ENCODE results near the gene MAPRE2.
"Not testable (repeated sequence)": the region's sequence is repeated elsewhere in the genome, so short reads cannot be mapped to it uniquely, and the experiment has no call there.

The MAPRE2 gene

DNA sequence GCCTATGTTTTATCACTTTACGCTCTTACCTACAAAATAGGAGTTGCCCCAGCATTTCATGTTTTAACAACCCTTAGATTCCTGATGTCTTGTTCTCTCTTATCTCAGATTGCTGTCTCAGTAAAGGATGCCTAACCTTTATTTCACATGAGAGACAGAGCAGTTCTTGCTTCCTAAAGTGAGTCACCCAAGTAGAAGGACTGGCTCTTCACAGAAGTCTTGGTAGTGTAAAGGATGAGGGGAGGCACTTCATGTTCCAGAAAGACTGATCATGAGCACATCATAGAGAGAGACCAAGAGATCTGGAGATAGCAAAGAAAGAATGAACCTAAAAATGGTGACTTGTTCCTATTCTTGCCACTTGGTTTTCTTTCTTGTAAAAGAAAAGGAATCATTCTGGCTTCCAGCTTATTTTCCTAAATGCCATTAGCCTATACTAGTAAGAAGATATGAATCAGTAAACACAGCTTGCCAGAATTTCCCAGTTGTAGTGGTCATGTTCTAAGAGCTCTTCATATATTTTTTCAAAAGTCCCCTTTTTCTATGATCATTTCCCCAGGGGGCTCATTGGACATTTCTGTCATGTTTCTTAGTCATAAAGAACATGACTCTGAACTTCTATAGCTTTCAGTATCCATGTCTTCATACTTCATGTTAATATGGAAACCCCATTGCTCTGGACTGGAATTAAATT lies 54.9 kb downstream of the MAPRE2 start:
- no peak for DNase-seq

DNA sequence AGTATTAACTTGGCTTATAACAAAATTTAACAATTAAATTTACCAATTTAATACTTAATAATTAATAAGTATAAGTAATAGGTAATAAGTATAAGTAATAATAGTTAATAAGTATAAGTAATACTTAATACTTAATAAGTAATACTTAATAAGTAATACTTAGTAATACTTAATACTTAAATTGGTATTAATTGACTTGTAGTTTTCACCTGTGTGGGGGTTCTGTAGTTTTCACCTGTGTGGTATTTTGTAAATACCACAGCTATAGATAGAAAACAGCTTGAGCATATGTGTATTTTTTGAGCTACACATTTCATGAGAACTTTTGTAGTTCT lies 55.4 kb downstream of the MAPRE2 start:
- DNase-seq = no peak

GRCh38 chr18:35097195-35097594 lies 56.0 kb downstream of the MAPRE2 start:
- no peak for DNase-seq

DNA sequence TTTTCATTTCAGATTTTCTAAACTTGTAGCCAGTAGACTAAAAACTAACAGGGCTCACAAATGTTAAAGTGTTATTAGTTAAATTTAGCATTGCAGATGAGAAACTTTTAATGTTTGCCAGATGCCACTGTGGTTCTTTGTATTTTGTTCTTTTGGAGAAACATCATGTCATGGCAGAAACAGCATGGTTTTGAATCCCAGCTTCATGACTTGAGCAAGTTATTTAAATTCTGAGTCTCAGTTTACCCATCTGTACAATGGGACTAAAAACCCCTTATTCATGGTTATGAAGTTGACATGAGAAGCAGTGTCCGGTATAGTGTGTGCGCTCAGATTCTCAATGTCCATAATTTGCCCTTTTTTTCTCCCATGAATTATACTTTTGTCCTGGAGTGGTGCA lies 56.5 kb downstream of the MAPRE2 start:
- no peak for DNase-seq

- DNase-seq = no peak
Measured at GRCh38 chr18:35099911-35100310, 58.7 kb downstream of the MAPRE2 start.

- no peak for DNase-seq
Measured at GRCh38 chr18:35104391-35105051, 63.3 kb downstream of the MAPRE2 start.

- DNase-seq = no peak
Measured at GRCh38 chr18:35106013-35106844, 65.0 kb downstream of the MAPRE2 start.

GRCh38 chr18:35106845-35107148 lies 65.6 kb downstream of the MAPRE2 start:
- no peak for DNase-seq

- DNase-seq = no peak
Measured at GRCh38 chr18:35107216-35107615, 66.0 kb downstream of the MAPRE2 start.

GRCh38 chr18:35108088-35108487 lies 66.9 kb downstream of the MAPRE2 start:
- not testable (repeated sequence) for DNase-seq

DNA sequence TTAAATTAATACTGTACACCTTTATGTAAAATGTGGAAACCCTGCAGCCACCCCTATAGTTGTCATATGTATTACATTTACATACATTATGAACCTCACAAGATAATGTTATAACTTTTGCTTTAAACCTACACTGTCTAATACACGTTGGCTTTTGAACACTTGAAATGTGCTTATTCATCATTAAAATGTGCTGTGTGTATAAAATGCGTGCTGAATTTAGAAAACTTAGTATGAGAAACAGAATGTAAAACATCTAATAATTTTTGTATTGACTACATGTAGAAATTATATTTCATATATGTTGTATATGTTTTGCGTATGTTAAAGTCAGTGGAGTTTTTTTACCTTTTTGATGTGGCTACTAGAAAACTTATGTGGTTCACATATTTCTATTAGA lies 68.8 kb downstream of the MAPRE2 start:
- no peak for DNase-seq

DNA sequence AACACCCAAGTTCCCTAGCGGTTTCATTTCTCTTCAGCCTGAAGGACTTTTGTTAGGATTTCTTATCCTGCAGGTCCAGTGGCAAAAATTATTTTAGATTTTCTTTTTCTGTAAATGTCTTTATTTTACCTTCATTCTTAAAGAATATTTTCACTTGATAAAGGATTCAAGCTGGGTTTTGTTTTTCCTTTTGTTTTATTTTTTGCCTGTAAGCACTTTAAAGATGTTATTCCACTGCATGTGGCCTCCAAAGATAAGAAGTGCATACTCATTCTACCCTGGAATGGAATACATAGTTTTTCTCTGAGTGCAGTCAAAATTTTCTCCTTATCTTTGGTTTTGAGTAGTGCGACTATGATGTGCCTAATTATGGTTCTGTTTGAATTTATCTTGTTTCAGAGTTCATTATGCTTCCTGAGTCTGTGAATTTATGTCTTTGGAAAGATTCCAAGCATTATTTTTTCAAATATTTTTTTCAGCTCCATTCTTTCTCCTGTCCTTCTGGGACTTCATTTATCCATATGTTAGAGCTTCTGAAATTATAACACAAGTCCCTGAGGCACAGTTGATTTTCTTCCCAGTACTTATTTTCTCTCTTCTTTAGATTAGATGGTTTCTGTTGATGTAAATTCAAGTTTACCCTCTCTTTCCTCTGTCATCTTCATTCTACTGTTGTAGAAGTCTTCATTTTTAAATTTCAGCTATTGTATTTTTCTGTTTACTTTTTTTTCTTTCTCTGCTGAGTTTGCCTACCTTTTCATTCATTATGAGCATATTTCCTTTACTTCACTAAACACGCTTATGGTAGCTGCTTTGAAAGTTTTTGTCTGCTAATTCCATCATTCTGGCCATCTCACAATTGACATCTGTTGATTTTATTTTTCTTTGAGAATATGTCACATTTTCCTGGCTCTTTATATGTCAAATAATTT lies 69.6 kb downstream of the MAPRE2 start:
- DNase-seq = no peak

DNA sequence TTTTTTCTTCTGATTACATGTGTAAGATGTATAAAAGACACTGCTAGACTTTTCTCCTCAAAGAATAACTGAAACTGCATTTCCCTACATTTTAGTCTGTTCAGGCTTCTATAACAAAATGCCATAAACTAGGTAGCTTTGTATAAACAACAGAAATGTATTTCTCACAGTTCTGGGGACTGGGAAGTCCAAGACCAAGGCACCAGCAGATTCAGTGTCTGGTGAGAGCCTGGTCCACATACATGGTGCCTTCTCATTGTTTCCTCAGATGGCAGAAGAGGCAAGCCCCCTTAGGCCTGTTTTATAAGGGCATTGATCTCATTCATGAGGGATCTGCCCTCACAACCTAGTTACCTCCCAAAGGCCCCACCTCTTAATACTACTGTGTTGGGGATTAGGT lies 71.5 kb downstream of the MAPRE2 start:
- DNase-seq = no peak

- no peak for DNase-seq
Measured at GRCh38 chr18:35114305-35114704, 73.1 kb downstream of the MAPRE2 start.

DNA sequence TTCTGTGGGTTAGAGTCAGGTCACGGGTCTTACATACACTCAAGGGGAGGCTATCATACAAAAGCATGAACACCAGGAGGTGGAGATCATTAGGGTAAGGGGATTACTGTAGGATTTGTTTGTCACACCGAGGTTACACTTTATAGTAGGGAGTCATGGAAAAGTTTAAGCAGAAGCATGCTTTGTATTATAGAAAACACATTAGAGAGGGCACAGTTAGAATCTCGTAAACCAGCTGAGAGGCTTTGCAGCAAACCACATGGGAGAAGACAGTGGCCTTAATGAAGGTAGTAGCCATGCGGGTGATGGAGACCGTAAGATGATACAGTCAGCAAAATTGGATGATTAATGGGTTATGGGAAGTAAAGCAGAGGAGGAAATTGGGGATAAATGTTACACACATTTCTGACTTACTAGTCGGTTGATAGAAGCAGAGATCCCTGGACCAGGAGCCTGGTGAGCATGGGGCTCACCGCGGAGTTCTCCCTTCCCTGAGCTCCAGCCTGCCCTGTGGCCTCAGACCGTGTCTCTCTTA lies 75.6 kb downstream of the MAPRE2 start:
- no peak for DNase-seq

GRCh38 chr18:35117372-35117771 lies 76.2 kb downstream of the MAPRE2 start:
- DNase-seq = no peak

GRCh38 chr18:35117951-35118411 lies 76.8 kb downstream of the MAPRE2 start:
- no peak for DNase-seq

DNA sequence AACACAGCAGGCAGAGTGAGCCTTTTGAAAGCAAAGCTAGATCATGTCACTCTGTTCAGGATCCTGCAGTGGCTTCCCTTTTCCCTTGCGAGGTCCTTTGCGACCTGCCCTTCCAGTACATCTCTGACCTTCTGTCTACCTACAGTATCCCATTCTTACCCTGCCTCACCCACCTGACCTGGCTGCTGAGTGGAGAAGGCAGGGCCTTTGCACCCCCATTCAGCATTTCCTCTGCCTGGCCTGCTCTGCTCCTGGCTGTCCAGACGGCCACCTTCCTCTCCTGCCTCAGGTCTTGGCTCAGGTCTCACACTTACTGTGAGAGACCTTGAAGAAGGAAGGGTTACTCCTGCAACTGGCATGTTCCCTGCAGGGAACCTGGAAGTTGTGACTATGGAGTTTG lies 77.4 kb downstream of the MAPRE2 start:
- DNase-seq = no peak

GRCh38 chr18:35121038-35121437 lies 79.8 kb downstream of the MAPRE2 start:
- DNase-seq = no peak

- DNase-seq = no peak
Measured at GRCh38 chr18:35121531-35121930, 80.3 kb downstream of the MAPRE2 start.

DNA sequence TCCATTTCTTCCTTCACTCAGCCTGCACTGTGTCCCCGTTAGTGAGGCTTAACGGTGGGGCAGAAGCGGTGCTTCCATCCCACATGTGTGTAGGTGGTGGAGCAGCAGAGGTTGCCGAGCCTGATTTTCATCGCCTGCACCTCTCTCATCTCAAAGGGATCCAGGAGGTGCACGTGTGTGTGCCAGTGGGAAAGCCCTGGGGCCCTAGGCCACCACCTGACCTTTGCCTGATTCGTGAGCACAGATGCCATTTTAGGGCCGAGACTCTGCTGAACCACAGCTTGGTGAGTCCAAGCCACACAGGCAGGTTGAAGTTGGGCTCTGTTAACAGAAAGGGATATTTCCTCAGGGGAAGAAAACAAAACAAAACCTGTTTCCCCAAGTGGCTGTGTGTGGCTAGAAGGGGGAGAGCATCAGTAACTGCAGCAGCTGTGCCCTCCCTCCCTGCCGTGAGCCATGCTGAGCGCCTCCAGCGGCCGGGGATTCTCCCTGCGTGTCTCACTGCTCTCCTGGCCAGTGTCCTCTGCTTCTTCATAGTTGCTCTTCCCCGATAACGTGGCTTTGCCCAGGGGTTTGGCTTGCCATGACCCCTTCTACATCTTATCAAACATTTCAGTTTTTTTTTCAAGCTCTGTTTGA lies 81.5 kb downstream of the MAPRE2 start:
- no peak for DNase-seq

DNA sequence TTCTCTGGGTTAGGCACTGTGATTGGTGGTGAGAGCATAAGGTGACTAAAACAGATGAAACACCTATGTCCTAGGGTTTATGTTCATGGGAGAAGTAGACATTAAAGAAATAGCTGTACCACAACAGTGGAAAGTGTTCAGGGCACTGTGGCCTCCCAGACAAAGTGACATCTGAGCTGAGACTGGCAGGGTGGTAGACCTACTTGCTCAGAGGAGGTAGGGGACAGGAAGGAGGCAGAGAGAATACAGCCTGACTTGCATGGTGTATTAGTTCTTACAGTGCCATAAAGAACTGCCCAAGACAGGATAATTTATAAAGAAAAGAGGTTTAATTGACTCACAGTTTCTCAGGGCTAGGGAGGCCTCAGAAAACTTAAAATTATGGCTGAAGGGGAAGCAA lies 82.6 kb downstream of the MAPRE2 start:
- DNase-seq = no peak

All from NCI-H446 (cell line).